ENCODE data around the gene GFER. TPM values are rescaled to one million over a fixed set of nuclear protein-coding genes. Genes with fewer than 3 reads are reported as not detected.

GFER gene
- total and polyA plus RNA-seq, 9 of the 15 experiments (the other 6 are each of a cell fraction or from before 2014, with no cell fraction given): 4.3 to 53.7 (median 19.8) TPM

- TF ChIP-seq, protein P1, sequence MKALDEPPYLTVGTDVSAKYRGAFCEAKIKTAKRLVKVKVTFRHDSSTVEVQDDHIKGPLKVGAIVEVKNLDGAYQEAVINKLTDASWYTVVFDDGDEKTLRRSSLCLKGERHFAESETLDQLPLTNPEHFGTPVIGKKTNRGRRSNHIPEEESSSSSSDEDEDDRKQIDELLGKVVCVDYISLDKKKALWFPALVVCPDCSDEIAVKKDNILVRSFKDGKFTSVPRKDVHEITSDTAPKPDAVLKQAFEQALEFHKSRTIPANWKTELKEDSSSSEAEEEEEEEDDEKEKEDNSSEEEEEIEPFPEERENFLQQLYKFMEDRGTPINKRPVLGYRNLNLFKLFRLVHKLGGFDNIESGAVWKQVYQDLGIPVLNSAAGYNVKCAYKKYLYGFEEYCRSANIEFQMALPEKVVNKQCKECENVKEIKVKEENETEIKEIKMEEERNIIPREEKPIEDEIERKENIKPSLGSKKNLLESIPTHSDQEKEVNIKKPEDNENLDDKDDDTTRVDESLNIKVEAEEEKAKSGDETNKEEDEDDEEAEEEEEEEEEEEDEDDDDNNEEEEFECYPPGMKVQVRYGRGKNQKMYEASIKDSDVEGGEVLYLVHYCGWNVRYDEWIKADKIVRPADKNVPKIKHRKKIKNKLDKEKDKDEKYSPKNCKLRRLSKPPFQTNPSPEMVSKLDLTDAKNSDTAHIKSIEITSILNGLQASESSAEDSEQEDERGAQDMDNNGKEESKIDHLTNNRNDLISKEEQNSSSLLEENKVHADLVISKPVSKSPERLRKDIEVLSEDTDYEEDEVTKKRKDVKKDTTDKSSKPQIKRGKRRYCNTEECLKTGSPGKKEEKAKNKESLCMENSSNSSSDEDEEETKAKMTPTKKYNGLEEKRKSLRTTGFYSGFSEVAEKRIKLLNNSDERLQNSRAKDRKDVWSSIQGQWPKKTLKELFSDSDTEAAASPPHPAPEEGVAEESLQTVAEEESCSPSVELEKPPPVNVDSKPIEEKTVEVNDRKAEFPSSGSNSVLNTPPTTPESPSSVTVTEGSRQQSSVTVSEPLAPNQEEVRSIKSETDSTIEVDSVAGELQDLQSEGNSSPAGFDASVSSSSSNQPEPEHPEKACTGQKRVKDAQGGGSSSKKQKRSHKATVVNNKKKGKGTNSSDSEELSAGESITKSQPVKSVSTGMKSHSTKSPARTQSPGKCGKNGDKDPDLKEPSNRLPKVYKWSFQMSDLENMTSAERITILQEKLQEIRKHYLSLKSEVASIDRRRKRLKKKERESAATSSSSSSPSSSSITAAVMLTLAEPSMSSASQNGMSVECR (CRISPR knock-in tag; IDR thresholded peaks at IDR 0.05): peak; percentile 91; the same call in 1 of the 2 replicates
- peak; percentile 62 for TF ChIP-seq ZHX1 (conservative IDR thresholded peaks at IDR 0.05; ENCODE audit: low read length)
- TF ChIP-seq THRAP3 (IDR thresholded peaks at IDR 0.05; ENCODE audit: borderline replicate concordance): no peak
- no peak for TF ChIP-seq FOXA1 (IDR thresholded peaks at IDR 0.05; ENCODE audit: borderline replicate concordance)
- TF ChIP-seq ARID1B (IDR thresholded peaks at IDR 0.05): peak; percentile 41; the same call in 1 of the 2 replicates
- no peak for TF ChIP-seq ZNF518B (CRISPR knock-in tag; IDR thresholded peaks at IDR 0.05)
- TF ChIP-seq ZNF445 (CRISPR knock-in tag; IDR thresholded peaks at IDR 0.05; ENCODE audit: low read depth): 0 out of 2 replicates have a peak, but pooled peaks have one; percentile 62
- TF ChIP-seq E2F3 (CRISPR knock-in tag; IDR thresholded peaks at IDR 0.05): 0 out of 2 replicates have a peak, but pooled peaks have one; percentile 17
- peak; percentile 54; the same call in 1 of the 2 replicates for TF ChIP-seq FOXO4 (CRISPR knock-in tag; IDR thresholded peaks at IDR 0.05)
- TF ChIP-seq CREBBP (IDR thresholded peaks at IDR 0.05; ENCODE audit: low read depth, low read length): no peak
- TF ChIP-seq ARHGAP35 (IDR thresholded peaks at IDR 0.05; ENCODE audit: partially characterized antibody): peak; percentile 87
- TF ChIP-seq ZBTB7A (IDR thresholded peaks at IDR 0.05; ENCODE audit: borderline replicate concordance, control insufficient read depth, low read depth, low read length): peak; percentile 58; the same call in 1 of the 2 replicates
- TF ChIP-seq SRF (CRISPR knock-in tag; IDR thresholded peaks at IDR 0.05): 0 out of 4 replicates have a peak, but pooled peaks of 1 of the 2 experiments have one; percentile 37
These were observed 19.2 kb upstream of the GFER start, which contains the start of gene RPS2 (continued) for GRCh38 chr16:1964506-1965395.
